Measurements from ENCODE around the gene TBCB. TPM values are rescaled to one million over a fixed set of nuclear protein-coding genes. Genes with fewer than 3 reads are reported as not detected.

The TBCB gene
- total RNA-seq, 4 donors from 2014 or later: 57.4 to 122 (median 96.7) TPM

- H3K4me3 ChIP-seq: no peak overlapping the region
- no peaks in the 10 kb centered on the region for H3K27me3 ChIP-seq
- DNase-seq: no peak
- no peaks in the 10 kb centered on the region for H3K4me1 ChIP-seq
- ATAC-seq: no peak
- H3K27ac ChIP-seq: no peak overlapping the region
- no peak for TF ChIP-seq CTCF (IDR thresholded peaks at IDR 0.05 in 4 of 5, conservative IDR thresholded peaks at IDR 0.05 in 1 of 5)
- no peak for TF ChIP-seq POLR2A (IDR thresholded peaks at IDR 0.05)
- H3K36me3 ChIP-seq: no peaks in the 10 kb centered on the region
- in situ Hi-C loops (cut with MboI; ENCODE audit: low sequenced_read_pairs in 4 of 4) (no loop called here), intact Hi-C loops (cut with DNase I; ENCODE audit: low total_unique reads) (no loop called here)
- no peaks in the 10 kb centered on the region for H3K9me3 ChIP-seq
Observed at GRCh38 chr19:36090910-36091695, 24.2 kb upstream of the TBCB start.

GRCh38 chr19:36092566-36092965, 22.7 kb upstream of the TBCB start:
- no peaks in the 10 kb centered on the region for H3K27me3 ChIP-seq
- TF ChIP-seq POLR2A (IDR thresholded peaks at IDR 0.05) (no peak), CTCF (IDR thresholded peaks at IDR 0.05 in 4 of 5, conservative IDR thresholded peaks at IDR 0.05 in 1 of 5) (no peak)
- DNase-seq (no peak), ATAC-seq (no peak)
- in situ Hi-C loops (cut with MboI; ENCODE audit: low sequenced_read_pairs in 4 of 4): no loop called here
- H3K9me3 ChIP-seq: no peaks in the 10 kb centered on the region
- no peaks in the 10 kb centered on the region for H3K4me1 ChIP-seq
- intact Hi-C loops (cut with DNase I; ENCODE audit: low total_unique reads): no loop called here
- no peak overlapping the region for H3K27ac ChIP-seq
- no peak overlapping the region for H3K4me3 ChIP-seq
- H3K36me3 ChIP-seq: no peaks in the 10 kb centered on the region

GRCh38 chr19:36093146-36093662, 22.1 kb upstream of the TBCB start:
- Histone ChIP-seq H3K36me3 (no peaks in the 10 kb centered on the region), H3K27me3 (no peaks in the 10 kb centered on the region), H3K4me1 (no peaks in the 10 kb centered on the region), H3K9me3 (no peaks in the 10 kb centered on the region), H3K4me3 (no peak overlapping the region), H3K27ac (no peak overlapping the region)
- DNase-seq (no peak), ATAC-seq (no peak)
- intact Hi-C loops (cut with DNase I; ENCODE audit: low total_unique reads) (no loop called here), in situ Hi-C loops (cut with MboI; ENCODE audit: low sequenced_read_pairs in 4 of 4) (no loop called here)
- TF ChIP-seq POLR2A (IDR thresholded peaks at IDR 0.05) (no peak), CTCF (IDR thresholded peaks at IDR 0.05 in 4 of 5, conservative IDR thresholded peaks at IDR 0.05 in 1 of 5) (no peak)

- no peak for TF ChIP-seq POLR2A (IDR thresholded peaks at IDR 0.05)
- no peak for TF ChIP-seq CTCF (IDR thresholded peaks at IDR 0.05 in 4 of 5, conservative IDR thresholded peaks at IDR 0.05 in 1 of 5)
- Histone ChIP-seq H3K4me3 (no peak overlapping the region), H3K27ac (no peak overlapping the region), H3K27me3 (no peaks in the 10 kb centered on the region), H3K9me3 (no peaks in the 10 kb centered on the region), H3K36me3 (no peaks in the 10 kb centered on the region), H3K4me1 (no peaks in the 10 kb centered on the region)
- ATAC-seq (no peak), DNase-seq (no peak)
- in situ Hi-C loops (cut with MboI; ENCODE audit: low sequenced_read_pairs in 4 of 4) (no loop called here), intact Hi-C loops (cut with DNase I; ENCODE audit: low total_unique reads) (no loop called here)
Observed at GRCh38 chr19:36093687-36094086, 21.6 kb upstream of the TBCB start.
